ENCODE results near the gene ITGBL1.
"Not testable (repeated sequence)": the region's sequence is repeated elsewhere in the genome, so short reads cannot be mapped to it uniquely, and the experiment has no call there.

The ITGBL1 gene

GRCh38 chr13:101535192-101535746 is 82.8 kb downstream of the ITGBL1 start:
- CTCF ChIA-PET: interaction anchor here (0.7 kb wide), 2 partner anchors 18 to 45 kb away, joined by 3 to 4 read pairs; no protein-coding TSS in a partner anchor
- no peak overlapping the region for H3K27ac ChIP-seq
- TF ChIP-seq, protein P1, sequence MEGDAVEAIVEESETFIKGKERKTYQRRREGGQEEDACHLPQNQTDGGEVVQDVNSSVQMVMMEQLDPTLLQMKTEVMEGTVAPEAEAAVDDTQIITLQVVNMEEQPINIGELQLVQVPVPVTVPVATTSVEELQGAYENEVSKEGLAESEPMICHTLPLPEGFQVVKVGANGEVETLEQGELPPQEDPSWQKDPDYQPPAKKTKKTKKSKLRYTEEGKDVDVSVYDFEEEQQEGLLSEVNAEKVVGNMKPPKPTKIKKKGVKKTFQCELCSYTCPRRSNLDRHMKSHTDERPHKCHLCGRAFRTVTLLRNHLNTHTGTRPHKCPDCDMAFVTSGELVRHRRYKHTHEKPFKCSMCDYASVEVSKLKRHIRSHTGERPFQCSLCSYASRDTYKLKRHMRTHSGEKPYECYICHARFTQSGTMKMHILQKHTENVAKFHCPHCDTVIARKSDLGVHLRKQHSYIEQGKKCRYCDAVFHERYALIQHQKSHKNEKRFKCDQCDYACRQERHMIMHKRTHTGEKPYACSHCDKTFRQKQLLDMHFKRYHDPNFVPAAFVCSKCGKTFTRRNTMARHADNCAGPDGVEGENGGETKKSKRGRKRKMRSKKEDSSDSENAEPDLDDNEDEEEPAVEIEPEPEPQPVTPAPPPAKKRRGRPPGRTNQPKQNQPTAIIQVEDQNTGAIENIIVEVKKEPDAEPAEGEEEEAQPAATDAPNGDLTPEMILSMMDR (conservative IDR thresholded peaks at IDR 0.05; ENCODE audit: low read depth): no peak
- POLR2A ChIA-PET (ENCODE audit: low non-redundant PET): no interaction called here
- no peak for DNase-seq (ENCODE audit: low spot score)

GRCh38 chr13:101536079-101536478 is 83.6 kb downstream of the ITGBL1 start:
- no peak for DNase-seq (ENCODE audit: low spot score)
- ChIA-PET POLR2A (ENCODE audit: low non-redundant PET) (no interaction called here), CTCF (interaction anchor here (0.7 kb wide), 1 partner anchor 44 kb away, joined by 4 read pairs; no protein-coding TSS in a partner anchor)
- TF ChIP-seq, protein P1 (conservative IDR thresholded peaks at IDR 0.05; ENCODE audit: low read depth): no peak
- no peak overlapping the region for H3K27ac ChIP-seq

DNA sequence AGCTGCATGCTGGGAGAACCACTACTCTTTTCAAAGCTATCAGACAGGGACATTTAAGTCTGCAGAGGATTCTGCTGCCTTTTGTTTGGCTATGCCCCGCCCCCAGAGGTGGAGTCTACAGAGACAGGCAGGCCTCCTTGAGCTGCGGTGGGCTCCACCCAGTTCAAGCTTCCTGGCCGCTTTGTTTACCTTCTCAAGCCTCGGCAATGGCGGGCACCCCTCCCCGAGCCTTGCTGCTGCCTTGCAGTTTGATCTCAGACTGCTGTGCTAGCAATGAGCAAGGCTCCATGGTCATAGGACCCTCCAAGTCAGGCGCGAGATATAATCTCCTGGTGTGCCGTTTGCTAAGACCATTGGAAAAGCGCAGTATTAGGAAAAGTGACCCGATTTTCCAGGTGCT is 92.1 kb downstream of the ITGBL1 start:
- DNase-seq (ENCODE audit: low spot score); POLR2A ChIA-PET (ENCODE audit: low non-redundant PET); H3K27ac ChIP-seq; CTCF ChIA-PET: not testable (repeated sequence)

DNA sequence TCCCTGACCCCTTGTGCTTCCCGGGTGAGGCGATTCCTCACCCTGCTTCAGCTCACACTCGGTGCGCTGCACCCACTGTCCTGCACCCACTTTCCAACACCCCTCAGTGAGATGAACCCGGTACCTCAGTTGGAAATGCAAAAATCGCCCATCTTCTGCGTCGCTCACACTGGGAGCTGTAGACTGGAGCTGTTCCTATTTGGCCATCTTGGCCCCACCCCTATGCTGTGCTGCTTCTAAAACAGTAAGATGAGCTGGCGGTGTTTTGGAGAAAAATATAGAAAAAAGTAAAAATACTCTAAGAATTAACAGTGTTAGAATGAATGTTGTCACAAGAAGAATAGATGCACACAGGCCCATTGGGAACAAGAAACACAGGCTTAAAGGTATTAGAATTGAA is 92.5 kb downstream of the ITGBL1 start:
- POLR2A ChIA-PET (ENCODE audit: low non-redundant PET): no interaction called here
- CTCF ChIA-PET: interaction anchor here (1.4 kb wide), 1 partner anchor 13 kb away, joined by 5 read pairs; no protein-coding TSS in a partner anchor
- TF ChIP-seq, protein P1 (conservative IDR thresholded peaks at IDR 0.05; ENCODE audit: low read depth): no peak
- no peak for DNase-seq (ENCODE audit: low spot score)
- no peak overlapping the region for H3K27ac ChIP-seq

DNA sequence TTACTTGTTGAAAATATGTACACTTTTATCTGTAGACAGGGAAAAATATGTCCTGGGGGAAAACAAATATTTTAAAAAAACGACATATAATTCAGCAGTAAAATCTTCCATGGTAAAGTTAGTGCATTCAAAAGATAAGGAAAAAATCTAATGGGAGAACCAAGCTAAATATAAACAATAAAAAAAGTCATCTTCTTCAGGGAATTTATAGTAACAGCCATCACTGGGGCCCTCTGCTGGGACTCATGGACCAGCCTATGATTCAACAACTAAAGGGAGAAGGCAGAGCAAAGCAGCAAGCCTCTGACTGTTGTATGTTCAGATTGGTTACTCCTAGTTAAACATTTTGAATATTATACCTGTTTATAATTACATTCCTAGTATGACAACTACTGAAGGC is 93.0 kb downstream of the ITGBL1 start:
- POLR2A ChIA-PET (ENCODE audit: low non-redundant PET): no interaction called here
- TF ChIP-seq, protein P1 (conservative IDR thresholded peaks at IDR 0.05; ENCODE audit: low read depth): no peak
- no peak for DNase-seq (ENCODE audit: low spot score)
- H3K27ac ChIP-seq: no peak overlapping the region
- CTCF ChIA-PET: interaction anchor here (1.4 kb wide), 1 partner anchor 13 kb away, joined by 5 read pairs; no protein-coding TSS in a partner anchor

DNA sequence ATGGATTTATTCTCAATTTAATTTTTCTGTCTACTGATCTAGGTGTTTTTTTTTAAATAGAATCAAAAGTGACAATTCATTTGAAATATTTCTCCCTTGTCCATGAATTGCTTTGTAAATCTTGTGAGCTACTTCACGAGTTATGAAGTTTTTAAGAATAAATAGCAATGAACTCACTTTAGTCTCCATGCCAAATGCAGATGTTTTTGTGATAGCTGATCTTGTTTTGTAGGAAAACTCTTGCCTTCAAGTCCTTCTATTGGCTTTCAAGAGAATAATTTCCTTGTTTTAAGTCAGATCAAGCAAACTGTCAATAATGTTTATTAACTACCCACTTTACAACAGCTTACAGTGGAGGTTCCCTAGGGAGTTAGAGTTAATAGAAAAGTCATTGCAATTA is 99.8 kb downstream of the ITGBL1 start:
- ChIA-PET POLR2A (ENCODE audit: low non-redundant PET) (no interaction called here), CTCF (no interaction called here)
- H3K27ac ChIP-seq: no peak overlapping the region
- TF ChIP-seq, protein P1 (conservative IDR thresholded peaks at IDR 0.05; ENCODE audit: low read depth): no peak
- DNase-seq (ENCODE audit: low spot score): no peak

DNA sequence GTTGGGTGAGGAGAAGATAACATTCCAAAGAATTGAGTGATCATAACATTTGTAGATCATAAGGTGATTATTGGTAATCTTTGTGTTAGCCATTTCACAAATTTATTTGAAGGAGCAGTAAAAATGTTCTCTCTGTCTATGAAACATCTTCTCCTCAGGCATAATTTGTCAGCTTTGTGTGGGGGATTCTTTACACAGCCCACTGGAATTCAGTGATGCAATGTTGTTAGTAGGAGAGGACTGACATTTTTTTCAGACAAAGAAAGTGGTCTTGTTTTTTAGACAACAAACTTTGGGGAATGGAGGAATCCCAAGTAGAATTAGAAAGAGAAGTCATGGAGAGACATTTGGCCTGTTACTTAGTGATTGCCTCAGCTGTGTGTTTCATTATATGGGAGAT is 100.3 kb downstream of the ITGBL1 start:
- H3K27ac ChIP-seq: no peak overlapping the region
- TF ChIP-seq, protein P1 (conservative IDR thresholded peaks at IDR 0.05; ENCODE audit: low read depth): no peak
- DNase-seq (ENCODE audit: low spot score): no peak
- ChIA-PET CTCF (no interaction called here), POLR2A (ENCODE audit: low non-redundant PET) (no interaction called here)

All from RWPE1 (cell line).